Parathyroid adenoma (tissue), 2 donors: ENCODE results near the gene CYP4F22.
"Not testable (repeated sequence)": the region's sequence is repeated elsewhere in the genome, so short reads cannot be mapped to it uniquely, and the experiment has no call there.

Experiments used
- H2AFZ ChIP-seq: fragments of 300-600 bp; sonication (generic); one replicate; pipeline ENCODE4 v1.7.0; 2017; ENCODE audit warnings: antibody characterized with exemption, mild to moderate bottlenecking
- H3K27ac ChIP-seq: fragments of 300-600 bp; sonication (generic); one replicate; pipeline ENCODE4 v1.7.0; 2017
- H3K27me3 ChIP-seq: fragments of 300-600 bp; sonication (generic); one replicate; pipeline ENCODE4 v1.7.0; 2017; ENCODE audit warnings: low read length; ENCODE audit not compliant: control insufficient read depth, insufficient read depth
- H3K36me3 ChIP-seq: fragments of 300-600 bp; sonication (generic); one replicate; pipeline ENCODE4 v1.7.0; 2017; ENCODE audit warnings: low read length; ENCODE audit not compliant: control insufficient read depth, insufficient read depth
- H3K4me1 ChIP-seq: fragments of 300-600 bp; sonication (generic); one replicate; pipeline ENCODE4 v1.7.0; 2017; ENCODE audit warnings: control low read depth
- H3K4me2 ChIP-seq: fragments of 300-600 bp; sonication (generic); one replicate; pipeline ENCODE4 v1.7.0; 2017; ENCODE audit warnings: low read length
- H3K4me3 ChIP-seq: fragments of 300-600 bp; sonication (generic); one replicate; pipeline ENCODE4 v1.7.0; 2017; ENCODE audit warnings: low read depth, low read length
- H3K79me2 ChIP-seq: fragments of 300-600 bp; sonication (generic); one replicate; pipeline ENCODE4 v1.7.0; 2017; ENCODE audit warnings: control low read depth
- H3K9ac ChIP-seq: fragments of 300-600 bp; sonication (generic); one replicate; pipeline ENCODE4 v1.7.0; 2017; ENCODE audit warnings: mild to moderate bottlenecking
- H3K9me3 ChIP-seq: fragments of 300-600 bp; sonication (generic); one replicate; pipeline ENCODE4 v1.7.0; 2017; ENCODE audit warnings: low read length; ENCODE audit not compliant: control insufficient read depth
- CTCF ChIP-seq: fragments of 300-600 bp; sonication (generic); IDR thresholded peaks from one replicate; pipeline ENCODE4 v1.7.0; 2017; ENCODE audit warnings: antibody characterized with exemption, mild to moderate bottlenecking
- donor health status: primary hyperparathyroidism.

CYP4F22 gene

GRCh38 chr19:15479391-15480345 lies 28.7 kb upstream of the CYP4F22 start, which contains the start of gene PGLYRP2:
Gene PGLYRP2 (minus strand): TSS chr19:15479501. CDS start chr19:15479371, 130 bp downstream.
- H3K79me2 ChIP-seq = no peaks in the 10 kb centered on the region
- no peak within 1 kb of the TSS for H3K27ac ChIP-seq
- no peak within 1 kb of the TSS for H3K4me3 ChIP-seq
- H3K4me1 ChIP-seq = peaks cover 6% of the 10 kb centered on the region
- H3K9me3 ChIP-seq = no peaks in the 10 kb centered on the region
- H3K36me3 ChIP-seq = no peaks in the 10 kb centered on the region
- peak within 1 kb of the TSS; percentile 80 for H2AFZ ChIP-seq
- peak; percentile 44 for TF ChIP-seq CTCF
- H3K9ac ChIP-seq = no peak within 1 kb of the TSS
- H3K27me3 ChIP-seq = no peaks in the 10 kb centered on the region
- H3K4me2 ChIP-seq = no peak within 1 kb of the TSS

GRCh38 chr19:15480996-15481395 lies 27.3 kb upstream of the CYP4F22 start:
- H3K9me3 ChIP-seq, H3K9ac ChIP-seq, H3K79me2 ChIP-seq, H3K4me2 ChIP-seq, H3K27me3 ChIP-seq, H3K27ac ChIP-seq, H3K4me3 ChIP-seq, H2AFZ ChIP-seq, H3K4me1 ChIP-seq, H3K36me3 ChIP-seq: not testable (repeated sequence)

GRCh38 chr19:15485768-15486167 lies 22.6 kb upstream of the CYP4F22 start:
- H3K36me3 ChIP-seq, H3K4me2 ChIP-seq, H3K9ac ChIP-seq, H3K4me3 ChIP-seq, H3K9me3 ChIP-seq, H3K4me1 ChIP-seq, H3K27me3 ChIP-seq, H3K79me2 ChIP-seq, H2AFZ ChIP-seq, H3K27ac ChIP-seq: not testable (repeated sequence)

- Histone ChIP-seq H3K36me3 (no peaks in the 10 kb centered on the region), H3K9ac (no peak overlapping the region), H2AFZ (no peak overlapping the region), H3K4me1 (peaks cover 2% of the 10 kb centered on the region), H3K4me3 (no peak overlapping the region), H3K79me2 (no peaks in the 10 kb centered on the region), H3K4me2 (no peak overlapping the region), H3K9me3 (no peaks in the 10 kb centered on the region), H3K27ac (no peak overlapping the region), H3K27me3 (no peaks in the 10 kb centered on the region)
- no peak for TF ChIP-seq CTCF
These were observed 21.3 kb upstream of the CYP4F22 start for GRCh38 chr19:15487038-15487437.

- Histone ChIP-seq H3K4me2 (no peak overlapping the region), H3K9ac (no peak overlapping the region), H3K4me3 (no peak overlapping the region), H2AFZ (no peak overlapping the region), H3K27me3 (no peaks in the 10 kb centered on the region), H3K9me3 (no peaks in the 10 kb centered on the region), H3K4me1 (peaks cover 2% of the 10 kb centered on the region), H3K79me2 (no peaks in the 10 kb centered on the region), H3K27ac (no peak overlapping the region), H3K36me3 (no peaks in the 10 kb centered on the region)
- no peak for TF ChIP-seq CTCF
These were observed 19.7 kb upstream of the CYP4F22 start for GRCh38 chr19:15488489-15489226.
